ENCODE results near the gene TBC1D22A.
A peak's percentile ranks its signal among the peaks of the same experiment; 100 is the strongest.

GRCh38 chr22:47032091-47032943 is 269.9 kb downstream of the TBC1D22A start:
- TF ChIP-seq, protein P1, sequence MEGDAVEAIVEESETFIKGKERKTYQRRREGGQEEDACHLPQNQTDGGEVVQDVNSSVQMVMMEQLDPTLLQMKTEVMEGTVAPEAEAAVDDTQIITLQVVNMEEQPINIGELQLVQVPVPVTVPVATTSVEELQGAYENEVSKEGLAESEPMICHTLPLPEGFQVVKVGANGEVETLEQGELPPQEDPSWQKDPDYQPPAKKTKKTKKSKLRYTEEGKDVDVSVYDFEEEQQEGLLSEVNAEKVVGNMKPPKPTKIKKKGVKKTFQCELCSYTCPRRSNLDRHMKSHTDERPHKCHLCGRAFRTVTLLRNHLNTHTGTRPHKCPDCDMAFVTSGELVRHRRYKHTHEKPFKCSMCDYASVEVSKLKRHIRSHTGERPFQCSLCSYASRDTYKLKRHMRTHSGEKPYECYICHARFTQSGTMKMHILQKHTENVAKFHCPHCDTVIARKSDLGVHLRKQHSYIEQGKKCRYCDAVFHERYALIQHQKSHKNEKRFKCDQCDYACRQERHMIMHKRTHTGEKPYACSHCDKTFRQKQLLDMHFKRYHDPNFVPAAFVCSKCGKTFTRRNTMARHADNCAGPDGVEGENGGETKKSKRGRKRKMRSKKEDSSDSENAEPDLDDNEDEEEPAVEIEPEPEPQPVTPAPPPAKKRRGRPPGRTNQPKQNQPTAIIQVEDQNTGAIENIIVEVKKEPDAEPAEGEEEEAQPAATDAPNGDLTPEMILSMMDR (IDR thresholded peaks at IDR 0.05), result no peak
- TF ChIP-seq EP300 (IDR thresholded peaks at IDR 0.05; ENCODE audit: low read depth), result no peak
- TF ChIP-seq POLR2A (IDR thresholded peaks at IDR 0.05), result peak; percentile 28

Measured in transverse colon (tissue), 3 donors.